ENCODE results near the gene FOXN3.
A peak's percentile ranks its signal among the peaks of the same experiment; 100 is the strongest.

Gene FOXN3

GRCh38 chr14:89368490-89369477 lies 48.2 kb downstream of the FOXN3 start:
- no peak for TF ChIP-seq CTCF (IDR thresholded peaks at IDR 0.05; ENCODE audit: extremely low read depth, missing control alignments)
- DNase-seq (ENCODE audit: low spot score), result no peak

GRCh38 chr14:89367779-89368120 lies 49.3 kb downstream of the FOXN3 start:
- no peak for TF ChIP-seq CTCF (IDR thresholded peaks at IDR 0.05; ENCODE audit: extremely low read depth, missing control alignments)
- DNase-seq (ENCODE audit: low spot score), result no peak

GRCh38 chr14:89366864-89367778 lies 49.9 kb downstream of the FOXN3 start:
- no peak for DNase-seq (ENCODE audit: low spot score)
- TF ChIP-seq CTCF (IDR thresholded peaks at IDR 0.05; ENCODE audit: extremely low read depth, missing control alignments), result no peak

- peak; percentile 75 for DNase-seq (ENCODE audit: low spot score)
- TF ChIP-seq CTCF (IDR thresholded peaks at IDR 0.05; ENCODE audit: extremely low read depth, missing control alignments), result no peak
Observed at GRCh38 chr14:89365061-89365801, 51.8 kb downstream of the FOXN3 start.

GRCh38 chr14:89364316-89364715 lies 52.7 kb downstream of the FOXN3 start:
- TF ChIP-seq CTCF (IDR thresholded peaks at IDR 0.05; ENCODE audit: extremely low read depth, missing control alignments), result no peak
- DNase-seq (ENCODE audit: low spot score), result no peak

- DNase-seq (ENCODE audit: low spot score), result no peak
Observed at GRCh38 chr14:89360277-89360676, 56.8 kb downstream of the FOXN3 start.

More at GRCh38 chr14:89360277-89360676, 56.8 kb downstream of the FOXN3 start:
- TF ChIP-seq CTCF (IDR thresholded peaks at IDR 0.05; ENCODE audit: extremely low read depth, missing control alignments), result no peak
